Measurements from ENCODE around the gene SCUBE1.

The SCUBE1 gene

DNA sequence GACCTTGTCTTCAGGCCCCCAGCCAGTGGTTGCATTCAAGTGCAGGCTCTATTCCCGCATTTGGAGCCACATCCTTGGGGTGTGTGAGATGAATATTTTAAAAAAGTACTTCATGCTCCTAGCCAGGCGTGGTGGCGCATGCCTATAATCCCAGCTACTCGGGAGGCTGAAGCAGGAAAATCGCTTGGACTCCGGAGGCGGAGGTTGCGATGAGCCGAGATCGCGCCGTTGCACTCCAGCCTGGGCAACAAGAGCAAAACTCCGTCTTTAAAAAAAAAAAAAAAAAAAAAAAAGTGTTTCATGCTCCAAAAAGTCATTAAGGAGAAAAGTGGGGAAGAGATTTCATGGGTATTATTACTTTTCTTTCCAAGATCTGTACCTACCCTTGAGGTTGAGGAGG is 18.0 kb downstream of the SCUBE1 start:
- TF ChIP-seq, protein P1, sequence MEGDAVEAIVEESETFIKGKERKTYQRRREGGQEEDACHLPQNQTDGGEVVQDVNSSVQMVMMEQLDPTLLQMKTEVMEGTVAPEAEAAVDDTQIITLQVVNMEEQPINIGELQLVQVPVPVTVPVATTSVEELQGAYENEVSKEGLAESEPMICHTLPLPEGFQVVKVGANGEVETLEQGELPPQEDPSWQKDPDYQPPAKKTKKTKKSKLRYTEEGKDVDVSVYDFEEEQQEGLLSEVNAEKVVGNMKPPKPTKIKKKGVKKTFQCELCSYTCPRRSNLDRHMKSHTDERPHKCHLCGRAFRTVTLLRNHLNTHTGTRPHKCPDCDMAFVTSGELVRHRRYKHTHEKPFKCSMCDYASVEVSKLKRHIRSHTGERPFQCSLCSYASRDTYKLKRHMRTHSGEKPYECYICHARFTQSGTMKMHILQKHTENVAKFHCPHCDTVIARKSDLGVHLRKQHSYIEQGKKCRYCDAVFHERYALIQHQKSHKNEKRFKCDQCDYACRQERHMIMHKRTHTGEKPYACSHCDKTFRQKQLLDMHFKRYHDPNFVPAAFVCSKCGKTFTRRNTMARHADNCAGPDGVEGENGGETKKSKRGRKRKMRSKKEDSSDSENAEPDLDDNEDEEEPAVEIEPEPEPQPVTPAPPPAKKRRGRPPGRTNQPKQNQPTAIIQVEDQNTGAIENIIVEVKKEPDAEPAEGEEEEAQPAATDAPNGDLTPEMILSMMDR (IDR thresholded peaks at IDR 0.05), result no peak

DNA sequence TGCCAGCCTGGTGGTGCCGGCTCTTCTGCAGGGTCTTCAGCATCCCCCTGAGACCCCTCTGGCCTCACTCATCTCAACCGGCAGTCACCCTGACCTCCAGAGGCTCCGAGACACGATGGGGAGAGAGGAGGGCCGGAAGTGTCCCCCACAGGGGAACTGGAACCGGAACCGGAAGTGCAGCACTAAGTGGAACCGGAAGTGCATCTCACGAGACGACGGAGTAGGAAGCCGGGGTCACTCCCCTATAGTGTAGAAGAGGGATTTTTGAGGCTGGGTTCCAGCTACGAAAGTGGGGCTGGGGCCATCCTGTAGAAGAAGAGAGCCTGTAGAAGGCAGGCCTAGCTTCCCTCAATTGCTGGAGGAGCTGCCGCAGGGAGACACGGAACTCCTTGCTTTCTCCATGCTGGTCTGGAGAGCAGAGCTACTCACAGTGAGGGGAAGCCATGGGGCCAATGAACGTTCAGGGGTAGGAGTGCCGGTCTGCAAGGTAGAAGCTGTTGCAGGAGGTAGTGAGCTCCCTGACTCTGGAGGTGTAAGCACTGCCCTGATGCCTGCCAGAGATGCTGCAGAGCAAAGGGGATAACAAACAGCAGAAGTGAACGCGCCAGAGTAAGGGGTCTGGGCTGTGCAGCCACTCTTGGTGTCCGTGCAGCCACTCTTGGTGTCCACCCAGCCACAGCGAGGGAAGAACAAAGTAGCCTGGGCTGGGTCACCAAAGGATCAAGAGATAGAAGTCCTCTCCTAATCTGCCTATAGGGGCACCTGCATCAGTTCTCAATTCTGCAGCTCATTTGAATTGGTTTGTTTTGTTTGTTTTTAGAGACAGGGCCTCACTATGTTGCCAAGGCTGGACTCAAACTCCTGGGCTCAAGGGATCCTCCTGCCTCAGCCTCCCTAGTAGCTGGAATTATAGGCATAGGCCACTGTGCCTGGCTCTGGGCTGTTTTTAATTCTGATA is 21.9 kb downstream of the SCUBE1 start:
- TF ChIP-seq, protein P1 (IDR thresholded peaks at IDR 0.05), result no peak

DNA sequence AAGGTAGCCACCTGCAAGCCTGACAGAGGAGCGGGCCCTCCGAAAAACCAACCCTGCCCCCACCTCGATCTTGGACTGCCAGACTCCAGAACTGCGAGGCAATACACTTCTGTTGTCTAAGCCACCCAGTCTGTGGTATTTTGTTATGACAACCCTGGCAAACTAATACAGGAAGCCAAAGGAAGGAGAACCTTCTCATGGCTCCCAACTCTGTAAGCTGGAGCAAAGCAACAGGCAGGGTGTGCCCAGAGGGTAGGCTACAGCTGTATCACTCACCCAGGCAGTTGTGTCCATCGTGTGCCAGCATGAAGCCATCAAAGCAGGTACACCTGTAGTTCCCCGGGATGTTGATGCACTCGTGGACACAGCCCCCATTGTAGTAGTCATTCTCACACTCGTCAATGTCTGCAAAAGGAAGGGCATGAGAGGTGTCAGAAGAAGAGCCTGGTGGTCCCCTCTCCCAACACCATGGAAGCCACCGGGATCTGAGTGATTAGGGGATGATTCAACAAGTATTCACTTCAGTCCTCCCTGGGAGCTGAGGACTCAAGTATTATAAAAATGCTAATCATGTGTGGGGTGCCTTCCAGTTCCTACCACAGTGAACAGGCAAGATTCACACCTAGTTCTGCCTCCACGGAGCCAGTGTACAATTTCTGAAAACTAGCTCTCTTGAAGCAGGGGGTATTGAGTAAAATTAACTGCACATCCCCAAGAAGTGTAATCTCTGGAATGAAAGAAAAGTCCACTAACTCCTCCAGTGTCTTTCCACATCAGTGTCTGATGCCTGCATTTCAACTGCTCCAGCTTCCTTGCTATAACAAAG is 23.3 kb downstream of the SCUBE1 start:
- TF ChIP-seq, protein P1 (IDR thresholded peaks at IDR 0.05), result no peak

DNA sequence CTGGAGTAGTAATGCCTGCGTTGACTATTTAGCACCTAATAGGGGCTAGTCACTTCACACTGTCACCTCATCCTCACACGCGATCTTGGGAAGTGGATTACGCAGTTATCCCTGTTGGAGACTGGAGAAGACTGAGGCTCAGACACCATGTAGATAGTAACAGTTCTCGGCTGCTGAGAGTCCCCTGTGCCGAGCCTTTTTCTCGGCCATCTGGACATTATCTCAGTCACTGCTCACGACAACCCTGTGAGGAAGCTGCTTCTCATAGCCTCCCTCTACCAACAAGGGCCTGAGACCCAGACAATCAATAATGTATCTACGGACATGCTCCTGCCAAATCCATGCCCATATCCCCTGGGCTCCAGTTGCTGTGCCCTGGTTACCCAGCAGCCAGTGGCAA is 25.9 kb downstream of the SCUBE1 start:
- TF ChIP-seq, protein P1 (IDR thresholded peaks at IDR 0.05), result no peak

DNA sequence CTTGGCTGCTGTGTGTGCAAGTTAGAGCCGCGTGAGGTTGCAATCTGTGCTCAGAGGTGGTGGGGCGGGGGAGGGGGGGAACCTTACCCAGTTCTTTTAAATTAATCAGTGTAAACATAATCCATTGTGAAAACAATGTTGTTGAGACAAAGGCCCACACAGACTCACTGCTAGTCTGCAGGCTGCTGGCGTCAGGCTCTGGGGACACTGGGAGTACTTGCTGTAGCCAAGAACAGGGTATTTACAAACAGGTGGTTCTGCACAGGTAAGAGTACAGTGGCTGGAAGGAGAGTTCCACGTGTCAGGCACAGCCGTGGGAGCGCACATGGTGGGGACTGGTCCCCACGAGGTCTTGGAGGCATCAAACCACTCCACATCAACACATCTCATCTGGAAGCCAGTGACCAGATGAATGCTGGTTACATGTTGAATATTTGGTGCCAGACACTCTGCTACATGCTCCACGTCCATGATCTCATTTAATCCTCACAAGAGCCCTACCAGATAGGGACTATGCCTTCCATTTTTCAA is 27.4 kb downstream of the SCUBE1 start:
- TF ChIP-seq, protein P1 (IDR thresholded peaks at IDR 0.05), result no peak

DNA sequence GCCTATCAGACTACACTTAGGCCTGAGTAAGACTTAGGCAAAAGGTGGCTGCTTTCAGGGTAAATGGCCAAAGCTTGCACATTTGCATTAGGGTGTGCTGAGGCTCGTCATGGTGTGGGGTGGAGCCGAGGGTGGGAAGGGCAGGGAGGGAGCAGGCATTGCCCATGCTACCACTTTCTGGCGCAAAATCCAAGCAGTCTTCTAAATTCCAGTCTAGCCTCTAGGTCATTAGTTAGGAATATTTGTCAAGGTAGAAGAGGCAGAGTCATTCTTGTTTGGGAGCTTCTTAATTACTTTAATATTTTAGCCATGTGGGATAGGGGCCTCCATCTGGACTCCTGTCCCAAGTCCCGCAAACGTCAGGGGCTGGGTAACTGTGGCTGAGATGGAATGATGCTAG is 28.6 kb downstream of the SCUBE1 start:
- TF ChIP-seq, protein P1 (IDR thresholded peaks at IDR 0.05), result no peak

DNA sequence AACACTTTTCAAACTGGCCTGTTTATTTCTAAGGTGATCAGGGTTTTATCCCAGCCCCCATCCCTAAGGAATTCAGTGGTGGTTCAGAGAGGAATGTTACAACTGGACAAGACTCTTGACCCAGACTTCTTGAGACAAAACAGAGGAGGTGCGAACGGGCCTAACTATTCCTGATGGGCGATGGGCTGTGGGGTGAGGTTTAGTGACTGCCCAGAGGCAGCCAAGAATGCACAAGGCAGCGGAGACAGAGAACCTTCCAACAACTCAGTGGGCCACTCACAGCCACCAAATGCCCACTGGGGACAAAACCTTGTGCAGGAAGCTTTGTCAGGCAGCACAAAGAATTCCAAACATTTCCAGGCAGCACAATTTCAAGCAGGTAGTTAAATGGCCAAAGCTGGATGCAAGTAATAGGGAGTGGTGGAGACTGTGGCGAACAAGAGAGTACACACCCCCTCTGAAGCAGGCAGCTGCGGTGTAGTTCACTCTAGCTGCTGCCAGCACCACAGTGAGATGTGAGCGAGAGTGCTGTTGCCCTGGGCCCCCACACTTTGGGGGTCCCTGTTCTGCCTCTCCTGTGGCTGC is 29.2 kb downstream of the SCUBE1 start:
- TF ChIP-seq, protein P1 (IDR thresholded peaks at IDR 0.05), result no peak

Measured in LNCAP (cell line).